GM23338 (cell line): ENCODE data around the gene GRIK2. TPM values are rescaled to one million over a fixed set of nuclear protein-coding genes. Genes with fewer than 3 reads are reported as not detected.

ENCODE experiments used
- ATAC-seq: fragments of 200-7000 bp; cut with Tn5 transposase; 3 replicates; pipeline ENCODE4 v1.9.1; 2020
- DNase-seq: peaks from one replicate; pipeline ENCODE4 v3.0.0-alpha.2; 2015; ENCODE audit warnings: low spot score
- H2AFZ ChIP-seq: fragments of 200-600 bp; sonication (generic); 2 replicates; pipeline ENCODE4 v1.8.0; 2016; ENCODE audit warnings: antibody characterized with exemption, mild to moderate bottlenecking, moderate library complexity
- H3F3A ChIP-seq: fragments of 200-600 bp; sonication (generic); replicated peaks from 2 replicates; pipeline ENCODE4 v1.8.0; 2017; ENCODE audit warnings: antibody characterized with exemption, mixed run types, low read depth
- H3K27ac ChIP-seq: fragments of 200-600 bp; sonication (generic); 2 replicates; pipeline ENCODE4 v1.6.1; 2016; ENCODE audit warnings: low read depth
- H3K27me3 ChIP-seq: fragments of 200-600 bp; sonication (generic); 2 replicates; pipeline ENCODE4 v1.8.0; 2016; ENCODE audit warnings: mild to moderate bottlenecking, mixed run types, moderate library complexity; ENCODE audit not compliant: insufficient read depth
- H3K36me3 ChIP-seq: fragments of 200-600 bp; sonication (generic); 2 replicates; pipeline ENCODE4 v1.8.0; 2016; ENCODE audit warnings: mild to moderate bottlenecking; ENCODE audit not compliant: insufficient read depth
- H3K4me1 ChIP-seq: fragments of 200-600 bp; sonication (generic); 2 replicates; pipeline ENCODE4 v1.8.0; 2016; ENCODE audit warnings: mild to moderate bottlenecking, moderate library complexity; ENCODE audit not compliant: insufficient read depth
- H3K4me2 ChIP-seq: fragments of 200-600 bp; sonication (generic); 2 replicates; pipeline ENCODE4 v1.7.1; 2017; ENCODE audit warnings: mixed run types
- H3K4me3 ChIP-seq: fragments of 200-600 bp; sonication (generic); 2 replicates; pipeline ENCODE4 v1.6.1; 2016; ENCODE audit warnings: mixed run types
- H3K79me2 ChIP-seq: fragments of 200-600 bp; sonication (generic); replicated peaks from 2 replicates; pipeline ENCODE4 v1.8.0; 2017; ENCODE audit warnings: mild to moderate bottlenecking; ENCODE audit not compliant: insufficient read depth
- H3K9me2 ChIP-seq: fragments of 200-600 bp; sonication (generic); 2 replicates; pipeline ENCODE4 v1.8.0; 2017; ENCODE audit not compliant: insufficient read depth
- H4K20me1 ChIP-seq: fragments of 200-600 bp; sonication (generic); replicated peaks from 2 replicates; pipeline ENCODE4 v1.8.0; 2017; ENCODE audit warnings: mild to moderate bottlenecking; ENCODE audit not compliant: insufficient read depth
- H3K27ac Mint-ChIP-seq: 2 replicates; pipeline ENCODE4 v1.8.0; 2020; ENCODE audit warnings: inconsistent platforms, mild to moderate bottlenecking, moderate library complexity, mixed read lengths
- H3K27me3 Mint-ChIP-seq: 3 replicates; pipeline ENCODE4 v1.8.0; 2022; ENCODE audit warnings: low read depth, mild to moderate bottlenecking, moderate library complexity, mixed read lengths, inconsistent platforms; ENCODE audit not compliant: insufficient read depth, poor library complexity
- H3K36me3 Mint-ChIP-seq: 3 replicates; pipeline ENCODE4 v1.8.0; 2021; ENCODE audit warnings: low read depth, mild to moderate bottlenecking, inconsistent platforms, moderate library complexity, mixed read lengths
- H3K4me1 Mint-ChIP-seq: 3 replicates; pipeline ENCODE4 v1.8.0; 2020; ENCODE audit warnings: mild to moderate bottlenecking, inconsistent platforms, mixed read lengths
- H3K4me3 Mint-ChIP-seq: 3 replicates; pipeline ENCODE4 v1.8.0; 2021; ENCODE audit warnings: moderate library complexity, mild to moderate bottlenecking, inconsistent platforms, mixed read lengths
- H3K9me3 Mint-ChIP-seq: 3 replicates; pipeline ENCODE4 v1.8.0; 2020; ENCODE audit warnings: moderate library complexity, mild to moderate bottlenecking, inconsistent platforms, mixed read lengths
- CREB1 ChIP-seq: fragments of 250-450 bp; sonication (Bioruptor Pico); IDR thresholded peaks from 2 replicates; pipeline ENCODE4 v1.5.0; 2020; ENCODE audit warnings: low read depth, mild to moderate bottlenecking, moderate library complexity
- EZH2 ChIP-seq: fragments of 200-600 bp; sonication (generic); IDR thresholded peaks from one replicate; pipeline ENCODE4 v1.8.0; 2017; ENCODE audit warnings: antibody characterized with exemption, mild to moderate bottlenecking, low read depth; ENCODE audit not compliant: unreplicated experiment
- EZH2phosphoT487 ChIP-seq: fragments of 200-600 bp; sonication (generic); IDR thresholded peaks from one replicate; pipeline ENCODE4 v1.8.1; 2018; ENCODE audit warnings: antibody characterized with exemption; ENCODE audit not compliant: unreplicated experiment
- JUNB ChIP-seq: IDR thresholded peaks from one replicate; pipeline ENCODE4 v1.6.1; 2016; ENCODE audit warnings: antibody characterized with exemption; ENCODE audit not compliant: unreplicated experiment
- NANOG ChIP-seq: IDR thresholded peaks from 2 replicates; pipeline ENCODE4 v1.6.1; 2016; ENCODE audit warnings: antibody characterized with exemption, borderline replicate concordance
- ZNF114 ChIP-seq: fragments of 250-450 bp; sonication (Bioruptor Pico); IDR thresholded peaks from 2 replicates; pipeline ENCODE4 v1.5.0; 2020; ENCODE audit warnings: mild to moderate bottlenecking, moderate library complexity
- ZNF331 ChIP-seq: fragments of 250-450 bp; sonication (Bioruptor Pico); IDR thresholded peaks from 2 replicates; pipeline ENCODE4 v1.5.0; 2020; ENCODE audit warnings: low read depth, mild to moderate bottlenecking, moderate library complexity
- polyA plus RNA-seq: library from polyadenylated mRNA; unstranded; fragments of >200 nt; fragmentation: Nextera tagmentation; extraction: Ambion mirVana; gene quantifications from 2 replicates; pipeline ENCODE4 v1.2.1, GENCODE V29; 2016
- total RNA-seq: library from RNA; depleted of rRNA; stranded (reverse); fragments of >200 nt; shearing (Covaris generic); gene quantifications from 2 replicates; pipeline ENCODE4 v1.2.3, GENCODE V29; 2014
- TF ChIP-seq, protein P1 (sequence below), 2 experiments: fragments of 200-600 bp in 1 of 2; sonication (generic) in 1 of 2; conservative IDR thresholded peaks; 2 replicates each; pipeline versions ENCODE4 v1.5.1 to v1.6.1; 2016 to 2017; ENCODE audit warnings: antibody characterized with exemption in 2 of 2, low read depth in 2 of 2, mild to moderate bottlenecking in 2 of 2, moderate library complexity in 1 of 2
- TF ChIP-seq, protein P2 (sequence below): fragments of 250-450 bp; sonication (Bioruptor Pico); IDR thresholded peaks from 2 replicates; pipeline ENCODE4 v1.5.0; 2020; ENCODE audit warnings: mild to moderate bottlenecking, moderate library complexity
- TF ChIP-seq, protein P3 (sequence below): IDR thresholded peaks from one replicate; pipeline ENCODE4 v1.6.1; 2018; ENCODE audit warnings: antibody characterized with exemption; ENCODE audit not compliant: unreplicated experiment

The GRIK2 gene
- total and polyA plus RNA-seq, 2 experiments from 2014 or later: 0.73 to 3.0 TPM

DNA sequence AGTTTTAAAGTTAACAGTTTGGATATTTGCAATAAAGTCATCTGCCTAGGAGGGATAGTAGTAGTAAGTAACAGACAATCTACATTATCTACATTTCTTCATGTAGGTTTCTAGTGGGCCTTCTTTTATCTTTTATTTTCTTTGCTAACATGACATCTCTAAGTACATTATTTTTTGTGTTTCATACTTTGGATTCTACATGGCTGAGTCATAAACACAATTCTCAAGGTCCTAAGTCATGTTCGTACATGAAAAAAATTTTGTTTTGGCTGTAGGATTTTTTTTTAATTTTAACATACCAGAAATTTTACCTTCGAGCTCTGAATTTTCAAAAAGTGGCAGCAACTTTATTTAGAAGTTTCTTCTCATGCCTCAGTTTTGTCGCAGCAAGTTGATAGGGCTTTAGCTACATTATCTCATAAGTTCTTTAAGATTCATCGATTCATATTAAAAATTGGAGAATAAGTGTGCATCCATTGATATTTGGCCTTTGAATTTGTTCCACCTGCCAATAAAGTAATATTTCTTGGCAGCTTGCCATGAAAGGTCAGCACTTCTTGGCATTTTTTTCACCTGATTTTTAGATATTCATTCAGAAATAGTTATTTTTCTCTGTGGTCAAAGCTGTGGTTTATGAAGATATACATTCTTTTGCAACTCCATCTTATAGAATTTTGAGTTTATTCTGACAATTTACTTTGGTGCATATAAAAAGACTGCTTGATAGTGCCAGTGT is 146.2 kb downstream of the GRIK2 start (continued):
- TF ChIP-seq, protein P1, sequence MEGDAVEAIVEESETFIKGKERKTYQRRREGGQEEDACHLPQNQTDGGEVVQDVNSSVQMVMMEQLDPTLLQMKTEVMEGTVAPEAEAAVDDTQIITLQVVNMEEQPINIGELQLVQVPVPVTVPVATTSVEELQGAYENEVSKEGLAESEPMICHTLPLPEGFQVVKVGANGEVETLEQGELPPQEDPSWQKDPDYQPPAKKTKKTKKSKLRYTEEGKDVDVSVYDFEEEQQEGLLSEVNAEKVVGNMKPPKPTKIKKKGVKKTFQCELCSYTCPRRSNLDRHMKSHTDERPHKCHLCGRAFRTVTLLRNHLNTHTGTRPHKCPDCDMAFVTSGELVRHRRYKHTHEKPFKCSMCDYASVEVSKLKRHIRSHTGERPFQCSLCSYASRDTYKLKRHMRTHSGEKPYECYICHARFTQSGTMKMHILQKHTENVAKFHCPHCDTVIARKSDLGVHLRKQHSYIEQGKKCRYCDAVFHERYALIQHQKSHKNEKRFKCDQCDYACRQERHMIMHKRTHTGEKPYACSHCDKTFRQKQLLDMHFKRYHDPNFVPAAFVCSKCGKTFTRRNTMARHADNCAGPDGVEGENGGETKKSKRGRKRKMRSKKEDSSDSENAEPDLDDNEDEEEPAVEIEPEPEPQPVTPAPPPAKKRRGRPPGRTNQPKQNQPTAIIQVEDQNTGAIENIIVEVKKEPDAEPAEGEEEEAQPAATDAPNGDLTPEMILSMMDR (conservative IDR thresholded peaks at IDR 0.05; ENCODE audit: low read depth in 2 of 2): no peak
- no peak for TF ChIP-seq NANOG
- TF ChIP-seq CREB1 (CRISPR knock-in tag): no peak

DNA sequence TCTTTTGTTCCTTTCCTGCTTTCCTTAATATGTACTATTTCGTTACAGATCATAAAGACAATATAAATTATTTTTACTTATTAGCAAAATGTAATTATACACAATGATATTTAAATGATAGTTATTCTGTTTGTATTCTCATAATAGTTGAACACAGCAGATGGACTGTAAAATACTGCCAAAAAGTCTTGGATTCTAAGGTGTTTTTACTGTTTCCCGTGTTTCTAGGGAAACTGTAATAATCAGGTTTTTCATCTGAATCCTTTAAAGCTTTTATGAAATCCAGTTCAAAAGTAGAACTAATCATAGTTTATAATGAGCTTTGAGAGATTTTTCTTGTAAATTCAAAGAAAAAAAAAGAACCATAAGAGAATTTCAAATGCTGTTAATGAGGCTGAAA is 148.4 kb downstream of the GRIK2 start:
- H3K4me1 Mint-ChIP-seq: peaks cover 18% of the 10 kb centered on the region
- DNase-seq (no peak), ATAC-seq (no peak)
- no peaks in the 10 kb centered on the region for H3K36me3 Mint-ChIP-seq
- Histone ChIP-seq H3K9me2 (no peaks in the 10 kb centered on the region), H3F3A (no peaks in the 10 kb centered on the region), H3K4me2 (no peak overlapping the region), H3K27ac (no peak overlapping the region), H3K27me3 (no peaks in the 10 kb centered on the region), H3K36me3 (no peaks in the 10 kb centered on the region), H4K20me1 (no peaks in the 10 kb centered on the region), H3K79me2 (no peaks in the 10 kb centered on the region), H3K4me1 (no peaks in the 10 kb centered on the region), H3K4me3 (no peak overlapping the region), H2AFZ (no peak overlapping the region)
- no peaks in the 10 kb centered on the region for H3K9me3 Mint-ChIP-seq
- no peak overlapping the region for H3K27ac Mint-ChIP-seq
- H3K4me3 Mint-ChIP-seq: no peak overlapping the region
- H3K27me3 Mint-ChIP-seq: no peaks in the 10 kb centered on the region
- TF ChIP-seq CREB1 (CRISPR knock-in tag) (no peak), NANOG (no peak), EZH2phosphoT487 (no peak), JUNB (no peak), ZNF331 (CRISPR knock-in tag) (no peak), ZNF114 (CRISPR knock-in tag) (no peak), EZH2 (no peak)
- TF ChIP-seq, protein P2, sequence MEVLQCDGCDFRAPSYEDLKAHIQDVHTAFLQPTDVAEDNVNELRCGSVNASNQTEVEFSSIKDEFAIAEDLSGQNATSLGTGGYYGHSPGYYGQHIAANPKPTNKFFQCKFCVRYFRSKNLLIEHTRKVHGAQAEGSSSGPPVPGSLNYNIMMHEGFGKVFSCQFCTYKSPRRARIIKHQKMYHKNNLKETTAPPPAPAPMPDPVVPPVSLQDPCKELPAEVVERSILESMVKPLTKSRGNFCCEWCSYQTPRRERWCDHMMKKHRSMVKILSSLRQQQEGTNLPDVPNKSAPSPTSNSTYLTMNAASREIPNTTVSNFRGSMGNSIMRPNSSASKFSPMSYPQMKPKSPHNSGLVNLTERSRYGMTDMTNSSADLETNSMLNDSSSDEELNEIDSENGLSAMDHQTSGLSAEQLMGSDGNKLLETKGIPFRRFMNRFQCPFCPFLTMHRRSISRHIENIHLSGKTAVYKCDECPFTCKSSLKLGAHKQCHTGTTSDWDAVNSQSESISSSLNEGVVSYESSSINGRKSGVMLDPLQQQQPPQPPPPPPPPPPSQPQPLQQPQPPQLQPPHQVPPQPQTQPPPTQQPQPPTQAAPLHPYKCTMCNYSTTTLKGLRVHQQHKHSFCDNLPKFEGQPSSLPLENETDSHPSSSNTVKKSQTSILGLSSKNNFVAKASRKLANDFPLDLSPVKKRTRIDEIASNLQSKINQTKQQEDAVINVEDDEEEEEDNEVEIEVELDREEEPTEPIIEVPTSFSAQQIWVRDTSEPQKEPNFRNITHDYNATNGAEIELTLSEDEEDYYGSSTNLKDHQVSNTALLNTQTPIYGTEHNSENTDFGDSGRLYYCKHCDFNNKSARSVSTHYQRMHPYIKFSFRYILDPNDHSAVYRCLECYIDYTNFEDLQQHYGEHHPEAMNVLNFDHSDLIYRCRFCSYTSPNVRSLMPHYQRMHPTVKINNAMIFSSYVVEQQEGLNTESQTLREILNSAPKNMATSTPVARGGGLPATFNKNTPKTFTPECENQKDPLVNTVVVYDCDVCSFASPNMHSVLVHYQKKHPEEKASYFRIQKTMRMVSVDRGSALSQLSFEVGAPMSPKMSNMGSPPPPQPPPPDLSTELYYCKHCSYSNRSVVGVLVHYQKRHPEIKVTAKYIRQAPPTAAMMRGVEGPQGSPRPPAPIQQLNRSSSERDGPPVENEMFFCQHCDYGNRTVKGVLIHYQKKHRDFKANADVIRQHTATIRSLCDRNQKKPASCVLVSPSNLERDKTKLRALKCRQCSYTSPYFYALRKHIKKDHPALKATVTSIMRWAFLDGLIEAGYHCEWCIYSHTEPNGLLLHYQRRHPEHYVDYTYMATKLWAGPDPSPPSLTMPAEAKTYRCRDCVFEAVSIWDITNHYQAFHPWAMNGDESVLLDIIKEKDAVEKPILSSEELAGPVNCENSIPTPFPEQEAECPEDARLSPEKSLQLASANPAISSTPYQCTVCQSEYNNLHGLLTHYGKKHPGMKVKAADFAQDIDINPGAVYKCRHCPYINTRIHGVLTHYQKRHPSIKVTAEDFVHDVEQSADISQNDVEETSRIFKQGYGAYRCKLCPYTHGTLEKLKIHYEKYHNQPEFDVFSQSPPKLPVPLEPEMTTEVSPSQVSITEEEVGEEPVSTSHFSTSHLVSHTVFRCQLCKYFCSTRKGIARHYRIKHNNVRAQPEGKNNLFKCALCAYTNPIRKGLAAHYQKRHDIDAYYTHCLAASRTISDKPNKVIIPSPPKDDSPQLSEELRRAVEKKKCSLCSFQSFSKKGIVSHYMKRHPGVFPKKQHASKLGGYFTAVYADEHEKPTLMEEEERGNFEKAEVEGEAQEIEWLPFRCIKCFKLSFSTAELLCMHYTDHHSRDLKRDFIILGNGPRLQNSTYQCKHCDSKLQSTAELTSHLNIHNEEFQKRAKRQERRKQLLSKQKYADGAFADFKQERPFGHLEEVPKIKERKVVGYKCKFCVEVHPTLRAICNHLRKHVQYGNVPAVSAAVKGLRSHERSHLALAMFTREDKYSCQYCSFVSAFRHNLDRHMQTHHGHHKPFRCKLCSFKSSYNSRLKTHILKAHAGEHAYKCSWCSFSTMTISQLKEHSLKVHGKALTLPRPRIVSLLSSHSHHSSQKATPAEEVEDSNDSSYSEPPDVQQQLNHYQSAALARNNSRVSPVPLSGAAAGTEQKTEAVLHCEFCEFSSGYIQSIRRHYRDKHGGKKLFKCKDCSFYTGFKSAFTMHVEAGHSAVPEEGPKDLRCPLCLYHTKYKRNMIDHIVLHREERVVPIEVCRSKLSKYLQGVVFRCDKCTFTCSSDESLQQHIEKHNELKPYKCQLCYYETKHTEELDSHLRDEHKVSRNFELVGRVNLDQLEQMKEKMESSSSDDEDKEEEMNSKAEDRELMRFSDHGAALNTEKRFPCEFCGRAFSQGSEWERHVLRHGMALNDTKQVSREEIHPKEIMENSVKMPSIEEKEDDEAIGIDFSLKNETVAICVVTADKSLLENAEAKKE (CRISPR knock-in tag): no peak
- TF ChIP-seq, protein P1 (conservative IDR thresholded peaks at IDR 0.05; ENCODE audit: low read depth in 2 of 2): no peak
- TF ChIP-seq, protein P3, sequence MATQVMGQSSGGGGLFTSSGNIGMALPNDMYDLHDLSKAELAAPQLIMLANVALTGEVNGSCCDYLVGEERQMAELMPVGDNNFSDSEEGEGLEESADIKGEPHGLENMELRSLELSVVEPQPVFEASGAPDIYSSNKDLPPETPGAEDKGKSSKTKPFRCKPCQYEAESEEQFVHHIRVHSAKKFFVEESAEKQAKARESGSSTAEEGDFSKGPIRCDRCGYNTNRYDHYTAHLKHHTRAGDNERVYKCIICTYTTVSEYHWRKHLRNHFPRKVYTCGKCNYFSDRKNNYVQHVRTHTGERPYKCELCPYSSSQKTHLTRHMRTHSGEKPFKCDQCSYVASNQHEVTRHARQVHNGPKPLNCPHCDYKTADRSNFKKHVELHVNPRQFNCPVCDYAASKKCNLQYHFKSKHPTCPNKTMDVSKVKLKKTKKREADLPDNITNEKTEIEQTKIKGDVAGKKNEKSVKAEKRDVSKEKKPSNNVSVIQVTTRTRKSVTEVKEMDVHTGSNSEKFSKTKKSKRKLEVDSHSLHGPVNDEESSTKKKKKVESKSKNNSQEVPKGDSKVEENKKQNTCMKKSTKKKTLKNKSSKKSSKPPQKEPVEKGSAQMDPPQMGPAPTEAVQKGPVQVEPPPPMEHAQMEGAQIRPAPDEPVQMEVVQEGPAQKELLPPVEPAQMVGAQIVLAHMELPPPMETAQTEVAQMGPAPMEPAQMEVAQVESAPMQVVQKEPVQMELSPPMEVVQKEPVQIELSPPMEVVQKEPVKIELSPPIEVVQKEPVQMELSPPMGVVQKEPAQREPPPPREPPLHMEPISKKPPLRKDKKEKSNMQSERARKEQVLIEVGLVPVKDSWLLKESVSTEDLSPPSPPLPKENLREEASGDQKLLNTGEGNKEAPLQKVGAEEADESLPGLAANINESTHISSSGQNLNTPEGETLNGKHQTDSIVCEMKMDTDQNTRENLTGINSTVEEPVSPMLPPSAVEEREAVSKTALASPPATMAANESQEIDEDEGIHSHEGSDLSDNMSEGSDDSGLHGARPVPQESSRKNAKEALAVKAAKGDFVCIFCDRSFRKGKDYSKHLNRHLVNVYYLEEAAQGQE: no peak
